ENCODE measurements around the gene SMIM22. TPM values are rescaled to one million over a fixed set of nuclear protein-coding genes. Genes with fewer than 3 reads are reported as not detected.
A peak's percentile ranks its signal among the peaks of the same experiment; 100 is the strongest.
"Not testable (repeated sequence)": the region's sequence is repeated elsewhere in the genome, so short reads cannot be mapped to it uniquely, and the experiment has no call there.

The SMIM22 gene
- total RNA-seq, 1 donor from 2014 or later: 1.3 TPM

DNA sequence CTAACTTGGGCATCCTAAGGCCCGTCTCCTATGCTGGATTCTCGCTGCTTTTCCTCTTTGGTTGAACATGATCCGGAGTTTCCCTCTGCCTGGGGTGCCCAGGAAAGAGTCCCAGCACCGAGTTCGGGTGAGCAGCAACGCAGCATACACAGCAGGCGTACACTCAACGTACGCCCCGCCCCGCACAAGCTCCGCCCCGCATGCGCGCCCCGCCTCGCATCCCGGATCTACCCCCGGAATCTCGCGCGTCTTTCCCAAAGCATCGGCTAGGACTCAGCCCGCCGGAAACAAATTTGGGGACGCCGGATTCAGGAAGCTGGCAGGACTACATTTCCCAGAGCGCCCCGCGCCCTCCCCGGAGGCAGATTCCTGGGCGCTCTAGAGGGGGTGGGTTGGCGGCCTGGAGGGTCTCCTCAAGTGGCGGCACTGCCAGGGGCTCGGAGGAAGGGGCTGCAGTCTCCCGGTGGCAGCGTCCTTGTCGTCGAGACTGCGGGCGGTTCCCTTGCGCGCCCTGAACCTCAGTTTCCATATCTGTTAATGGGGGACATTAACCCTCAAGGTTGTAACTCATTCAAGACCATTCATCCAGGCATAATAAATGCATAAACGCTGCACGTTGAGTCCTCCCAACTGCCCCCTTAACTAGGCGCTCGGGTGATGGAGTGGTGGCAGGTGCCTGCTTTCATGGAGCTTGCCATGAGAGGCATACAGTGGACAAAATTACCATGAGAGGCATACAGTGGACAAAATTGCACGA, 26.4 kb upstream of the SMIM22 start:
- DNase-seq: peak; percentile 97

DNA sequence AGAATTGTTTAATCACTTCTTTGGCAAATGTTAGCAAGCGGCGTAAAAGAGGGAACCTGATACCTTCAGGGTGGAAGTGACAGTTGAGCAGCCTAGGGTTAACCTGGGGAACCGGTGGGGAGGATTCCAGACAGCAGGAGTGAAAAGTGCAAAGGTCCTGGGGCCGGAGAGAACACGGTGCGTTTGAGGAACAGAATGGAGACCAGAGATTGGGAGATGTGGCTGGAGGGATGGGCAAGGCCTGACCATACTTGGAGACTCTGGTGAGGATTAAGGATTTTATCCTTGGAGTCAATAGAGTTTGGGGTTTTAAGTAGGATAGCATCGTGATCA, 25.9 kb upstream of the SMIM22 start:
- no peak for DNase-seq

DNA sequence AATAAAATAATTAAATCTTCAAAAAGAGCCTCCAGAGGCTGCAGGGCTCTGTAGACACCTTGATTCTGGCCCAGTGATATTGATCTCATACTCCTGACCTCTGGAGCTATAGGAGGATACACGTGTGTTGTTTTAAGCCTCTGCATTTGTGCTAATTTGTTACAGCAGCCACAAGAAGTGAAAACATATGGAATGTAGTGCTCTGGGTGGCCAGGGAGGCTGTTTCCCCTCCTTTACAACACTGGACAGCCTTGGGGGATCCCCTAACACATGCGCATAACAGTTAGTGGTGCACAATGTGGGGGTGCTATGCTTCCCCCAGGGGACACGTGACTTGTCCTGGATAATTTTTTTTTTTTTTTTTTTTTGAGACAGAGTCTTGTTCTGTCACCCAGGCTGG, 23.5 kb upstream of the SMIM22 start:
- DNase-seq: no peak

DNA sequence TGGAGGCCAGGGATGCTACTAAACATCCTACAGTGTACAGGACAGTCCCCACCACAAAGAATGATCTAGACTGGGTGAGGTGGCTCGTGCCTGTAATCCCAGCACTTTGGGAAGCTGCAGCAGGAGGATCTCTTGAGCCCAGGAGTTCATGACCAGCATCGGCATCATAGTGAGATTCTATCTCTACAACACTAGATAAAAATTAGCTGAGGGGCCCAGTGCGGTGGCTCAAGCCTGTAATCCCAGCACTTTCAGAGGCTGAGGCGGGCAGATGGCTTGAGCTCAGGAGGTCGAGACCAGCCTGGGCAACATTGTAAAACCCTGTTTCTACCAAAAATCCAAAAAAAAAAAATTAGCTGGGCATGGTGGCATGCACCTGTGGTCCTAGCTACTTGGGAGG, 22.8 kb upstream of the SMIM22 start:
- DNase-seq: no peak

DNA sequence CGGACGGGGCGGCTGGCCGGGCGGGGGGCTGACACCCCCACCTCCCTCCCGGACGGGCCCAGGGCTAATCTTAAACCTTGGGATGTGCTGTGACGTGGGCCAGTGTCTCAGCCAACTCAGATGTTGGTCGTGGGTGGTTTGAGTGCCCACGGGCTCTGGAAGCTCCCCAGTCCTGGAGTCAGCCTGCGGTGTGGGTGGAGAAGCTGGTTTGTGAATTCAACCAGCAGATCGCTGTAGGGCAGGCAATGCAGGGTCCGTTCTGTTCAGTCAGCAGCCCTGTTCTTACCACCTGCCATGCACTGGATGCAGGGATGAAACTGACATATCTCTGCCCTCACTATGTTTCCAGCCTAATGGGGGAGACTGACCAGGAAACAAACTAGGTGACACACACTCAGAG, 20.2 kb upstream of the SMIM22 start:
- no peak for DNase-seq

DNA sequence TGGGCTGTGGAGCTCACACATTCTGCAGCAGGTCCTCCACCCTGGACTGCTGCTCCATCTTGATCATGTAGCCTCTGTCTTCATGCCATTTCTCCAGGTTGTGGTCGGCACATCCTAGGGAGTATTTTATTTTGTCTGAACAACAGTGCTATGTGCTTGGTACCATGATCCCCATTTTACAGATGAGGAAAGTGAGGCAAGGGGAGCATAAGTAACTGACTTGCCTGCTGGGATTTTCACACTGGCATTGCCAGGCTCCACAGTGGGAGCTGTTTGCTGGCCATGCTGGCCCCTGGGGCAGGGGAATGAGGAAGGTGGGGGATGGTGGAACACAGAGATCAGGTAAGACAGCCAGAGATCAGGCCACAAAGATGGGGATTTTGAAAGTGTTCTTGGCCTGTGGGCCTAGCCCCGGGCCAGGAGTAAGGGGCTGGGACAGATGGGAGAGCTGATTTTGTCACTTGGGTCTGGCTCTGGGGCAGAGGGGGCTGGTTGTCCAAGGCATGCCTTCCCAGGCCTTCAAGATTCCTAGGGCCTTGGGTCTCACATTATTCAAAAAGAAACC, 18.9 kb upstream of the SMIM22 start:
- DNase-seq: no peak

DNA sequence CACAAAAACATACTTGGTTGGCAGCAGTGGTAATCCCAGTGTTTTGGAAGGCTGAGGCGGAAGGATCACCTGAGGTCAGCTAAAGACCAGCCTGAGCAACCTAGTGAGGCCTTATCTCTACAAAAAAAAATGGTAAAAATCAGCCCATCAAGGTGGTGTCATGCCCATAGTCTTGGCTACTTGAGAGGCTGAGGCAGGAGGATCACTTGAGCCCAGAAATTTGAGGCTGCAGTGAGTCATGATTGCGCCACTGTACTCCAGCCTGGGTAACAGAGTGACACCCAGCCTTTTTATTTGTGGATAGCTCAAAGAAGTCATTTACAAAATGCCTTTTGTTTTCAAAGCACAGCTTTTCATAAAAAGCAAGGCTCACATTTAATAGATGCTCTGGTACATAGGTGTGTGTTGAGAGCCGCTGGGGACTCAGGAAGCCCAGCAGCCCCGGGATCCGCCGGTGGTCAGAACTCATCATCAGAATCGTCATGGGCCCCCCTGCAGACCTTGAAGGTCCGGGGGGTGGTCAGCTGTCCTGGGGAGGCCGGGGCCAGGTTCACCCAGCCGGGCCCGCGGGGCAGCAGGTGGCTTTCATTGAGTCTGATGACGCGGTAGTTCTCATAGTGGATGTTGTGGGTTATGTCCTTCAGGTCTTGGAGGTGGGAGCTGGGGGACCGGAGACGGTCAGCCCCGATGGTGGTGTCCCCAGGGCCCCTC, 17.7 kb upstream of the SMIM22 start:
- no peak for DNase-seq

DNA sequence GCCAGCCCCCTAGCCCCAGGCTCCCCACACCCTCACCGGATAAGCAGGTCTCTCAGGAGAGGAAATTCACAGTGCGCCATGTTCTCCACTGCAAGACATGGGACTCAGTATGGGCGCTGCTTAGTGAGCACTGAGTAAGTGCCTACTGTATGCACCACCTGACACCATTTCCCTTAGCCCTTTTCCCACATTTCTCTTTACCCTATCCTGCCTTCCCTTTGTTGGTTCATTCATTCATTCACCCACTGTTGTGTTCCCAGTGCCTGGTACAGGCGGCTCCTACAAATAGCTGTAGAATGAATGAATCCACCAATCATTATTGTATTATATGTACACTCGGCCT, 17.1 kb upstream of the SMIM22 start:
- DNase-seq: no peak

DNA sequence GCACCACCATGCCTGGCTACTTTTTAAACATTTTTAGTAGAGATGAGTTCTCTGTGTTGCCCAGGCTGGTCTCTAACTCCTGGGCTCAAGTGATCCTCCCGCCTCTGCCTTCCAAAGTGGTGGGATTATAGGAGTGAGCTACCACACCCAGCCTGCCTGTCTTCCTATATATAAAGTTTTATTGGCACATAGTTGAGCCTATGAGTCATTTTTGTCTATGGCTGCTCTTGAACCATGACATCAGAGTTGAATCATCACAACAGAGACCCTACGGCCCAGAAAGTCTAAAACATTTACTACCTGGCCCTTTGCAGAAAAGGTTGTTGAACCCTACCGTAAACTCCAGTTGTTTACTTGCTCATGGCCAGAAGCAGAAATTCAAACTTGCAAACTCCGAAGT, 14.9 kb upstream of the SMIM22 start:
- DNase-seq: no peak

DNA sequence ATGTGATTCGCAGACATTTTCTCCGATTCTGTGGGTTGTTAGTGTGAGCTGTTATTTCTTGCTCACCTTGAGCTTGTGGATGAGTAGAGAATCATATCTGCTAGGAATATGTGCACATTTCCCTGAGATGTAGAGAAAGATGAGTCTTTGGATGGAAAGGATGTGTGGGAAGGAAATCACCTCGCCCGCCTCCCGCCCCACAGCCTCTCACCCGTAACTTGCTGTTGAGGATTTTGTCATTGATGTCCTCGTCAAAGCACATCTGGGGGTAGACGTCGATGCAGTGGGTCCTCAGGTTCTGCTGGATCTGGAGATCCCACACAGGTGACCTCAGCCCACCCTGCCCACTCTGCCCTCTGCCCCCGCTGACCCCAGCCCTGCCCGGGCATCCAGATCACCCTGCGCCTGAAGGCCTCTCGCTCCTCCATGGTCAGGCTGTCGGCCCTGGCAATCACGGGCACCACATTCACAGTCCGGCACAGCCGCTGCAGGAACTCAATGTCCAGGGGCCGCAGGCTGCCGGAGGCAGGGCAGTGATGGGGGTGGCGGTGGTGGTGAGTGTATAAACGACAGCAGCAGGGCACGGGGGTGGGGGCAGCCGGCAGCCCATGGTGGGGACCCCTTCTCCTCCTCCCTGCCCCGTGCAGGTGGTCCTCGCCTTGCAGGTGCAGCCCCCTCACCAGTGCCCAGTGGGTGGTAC, 11.8 kb upstream of the SMIM22 start:
- no peak for DNase-seq

DNA sequence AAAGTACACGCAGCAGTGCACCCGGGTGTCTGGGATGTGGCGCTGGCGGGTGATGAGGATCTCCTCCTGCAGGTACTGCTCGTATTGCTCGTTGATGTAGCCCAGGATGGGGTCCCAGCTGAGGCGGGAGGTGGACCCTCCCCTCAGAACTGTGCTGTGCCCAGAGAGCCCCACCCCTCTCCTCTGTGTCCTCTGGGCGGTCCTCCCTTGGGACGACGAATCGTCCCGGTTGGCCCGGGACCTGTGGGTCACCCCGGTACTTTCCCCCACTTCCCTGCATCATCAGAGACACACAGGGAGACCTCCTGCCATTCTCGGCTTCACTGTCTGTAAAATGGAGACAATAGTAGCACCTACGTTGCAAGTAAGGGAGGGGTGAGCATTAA, 11.2 kb upstream of the SMIM22 start:
- DNase-seq: no peak

DNA sequence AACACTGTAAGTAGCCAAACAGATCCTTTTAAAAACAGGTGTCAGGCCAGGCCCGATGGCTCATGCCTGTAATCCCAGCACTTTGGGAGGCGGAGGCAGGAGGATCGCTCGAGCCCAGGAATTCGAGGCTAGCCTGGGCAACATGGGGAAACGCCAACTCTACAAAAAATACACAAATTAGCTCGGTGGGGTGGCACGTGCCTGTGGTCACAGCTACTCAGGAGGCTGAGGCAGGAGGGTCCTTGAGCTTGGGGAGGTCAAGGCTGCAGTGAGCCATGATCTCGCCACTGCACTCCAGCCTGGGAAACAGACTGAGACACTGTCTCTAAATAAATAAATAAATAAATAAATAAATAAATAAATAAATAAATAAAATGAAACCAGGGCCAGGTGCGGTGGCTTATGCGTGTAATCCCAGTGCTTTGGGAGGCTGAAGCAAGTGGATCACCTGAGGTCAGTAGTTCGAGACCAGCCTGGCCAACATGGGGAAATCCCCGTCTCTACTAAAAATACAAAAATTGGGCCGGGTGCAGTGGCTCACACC, 10.7 kb upstream of the SMIM22 start:
- not testable (repeated sequence) for DNase-seq

DNA sequence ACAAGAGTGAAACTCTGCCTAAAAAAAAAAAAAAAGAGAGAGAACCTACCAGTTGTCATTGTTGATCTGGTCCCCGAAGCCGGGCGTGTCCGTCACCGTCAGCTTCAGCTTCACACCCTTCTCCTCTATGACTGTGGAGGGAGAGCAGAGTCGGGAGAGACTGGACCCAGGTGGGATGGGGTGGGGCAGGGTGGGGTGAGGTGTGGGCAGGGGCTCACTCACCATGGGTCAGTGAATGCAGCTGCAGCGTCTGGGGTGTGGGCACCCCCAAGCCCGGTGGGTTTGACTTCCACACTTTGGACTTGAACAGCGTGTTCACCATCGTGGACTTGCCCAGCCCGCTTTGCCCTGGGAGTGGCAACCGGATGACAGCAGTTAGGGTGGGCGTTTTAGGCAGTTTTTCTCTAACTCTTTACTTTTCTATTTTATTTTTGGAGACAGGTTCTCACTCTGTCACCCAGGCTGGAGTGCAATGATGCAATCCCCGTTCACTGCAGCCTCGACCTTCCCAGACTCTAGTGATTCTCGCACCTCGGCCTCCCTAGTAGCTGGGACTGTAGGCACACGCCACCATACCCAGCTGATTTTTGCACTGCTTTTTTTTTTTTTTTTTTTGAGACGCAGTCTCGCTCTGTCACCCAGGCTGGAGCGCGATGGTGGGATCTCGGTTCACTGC, 9.3 kb upstream of the SMIM22 start:
- no peak for DNase-seq

DNA sequence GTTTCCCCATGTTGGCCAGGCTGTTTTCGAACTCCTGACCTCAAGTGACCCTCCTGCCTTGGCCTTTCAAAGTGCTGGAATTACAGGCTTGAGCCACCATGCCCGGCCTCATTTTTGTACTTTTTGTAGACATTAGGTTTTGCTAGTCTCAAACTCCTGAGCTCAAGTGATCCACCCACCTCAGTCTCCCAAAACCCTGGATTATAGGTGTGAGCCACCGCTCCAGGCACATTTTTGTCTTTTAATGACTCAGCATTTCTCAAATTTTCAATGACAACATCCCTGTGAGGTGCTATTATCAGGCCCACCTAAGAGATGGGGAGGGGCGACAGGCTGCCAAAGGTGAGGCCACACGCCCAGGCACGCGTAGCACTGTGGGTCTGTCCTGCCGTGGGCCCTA, 8.1 kb upstream of the SMIM22 start:
- DNase-seq: no peak

DNA sequence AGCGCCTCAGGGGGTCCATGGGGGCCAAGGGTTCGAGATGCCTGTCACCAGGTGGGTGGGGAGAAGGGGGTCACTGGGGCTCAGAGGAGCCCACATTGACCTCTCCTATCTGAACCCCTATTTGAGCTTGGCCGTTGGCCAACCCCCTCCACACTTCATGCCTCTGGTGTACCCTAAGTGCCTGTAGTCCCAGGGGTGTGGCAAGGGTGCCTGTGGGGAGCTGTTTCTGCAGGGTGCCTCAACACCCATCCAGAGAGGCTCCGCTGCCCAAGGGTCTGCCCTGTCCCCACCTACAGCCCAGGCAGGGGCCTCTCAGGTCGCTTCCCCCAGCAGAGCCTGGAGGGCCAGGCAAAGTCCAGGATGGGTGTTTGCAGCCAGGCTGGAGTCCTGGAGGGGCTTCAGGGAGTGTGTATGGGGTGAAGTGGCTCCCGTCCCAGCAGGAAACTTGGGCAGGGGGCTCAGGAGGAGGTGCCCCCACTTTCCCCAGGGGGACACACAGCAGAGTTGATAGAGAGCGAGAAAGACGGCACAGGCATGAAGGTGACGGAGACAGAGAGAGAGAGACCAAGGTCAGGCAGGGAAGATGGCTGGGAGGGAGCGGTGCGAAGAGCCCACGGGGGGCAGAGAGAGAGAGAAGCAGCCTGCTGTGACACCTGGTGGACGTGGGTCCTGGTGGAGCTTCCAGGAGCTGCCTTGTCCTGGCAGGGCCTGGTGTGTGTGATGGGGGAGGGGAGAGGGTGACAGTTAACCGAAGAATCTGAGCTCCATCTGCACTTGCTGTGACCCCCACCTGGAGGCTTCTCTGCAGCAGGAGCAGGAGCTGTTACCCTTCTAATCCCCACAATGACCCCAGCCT, 7.3 kb upstream of the SMIM22 start, which contains the start of gene SEPTIN12:
Gene SEPTIN12 (minus strand): TSS at position 719 of the 856 bp plus-strand sequence. CDS start 700 bp downstream, at position 19.
- DNase-seq: no peak

DNA sequence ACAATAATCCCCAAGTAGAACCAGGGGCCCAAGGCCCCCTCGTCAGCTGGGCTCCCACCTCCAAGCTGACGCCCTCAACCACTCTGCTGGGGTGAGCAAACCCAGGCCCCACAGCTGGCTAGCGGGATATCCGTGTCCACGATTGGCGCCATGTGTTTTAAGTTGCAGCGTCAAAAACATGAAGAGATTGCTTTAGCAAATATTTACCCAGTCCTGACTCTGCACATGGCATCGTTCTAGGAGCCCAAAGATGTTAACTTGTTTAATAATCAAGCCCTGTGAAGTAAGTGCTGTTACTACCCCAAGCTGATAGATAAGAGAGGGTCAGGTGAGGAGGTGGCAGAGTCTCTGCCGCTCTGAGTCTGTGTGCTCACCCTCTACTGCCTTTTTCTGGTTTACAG, 6.7 kb upstream of the SMIM22 start:
- no peak for DNase-seq

DNA sequence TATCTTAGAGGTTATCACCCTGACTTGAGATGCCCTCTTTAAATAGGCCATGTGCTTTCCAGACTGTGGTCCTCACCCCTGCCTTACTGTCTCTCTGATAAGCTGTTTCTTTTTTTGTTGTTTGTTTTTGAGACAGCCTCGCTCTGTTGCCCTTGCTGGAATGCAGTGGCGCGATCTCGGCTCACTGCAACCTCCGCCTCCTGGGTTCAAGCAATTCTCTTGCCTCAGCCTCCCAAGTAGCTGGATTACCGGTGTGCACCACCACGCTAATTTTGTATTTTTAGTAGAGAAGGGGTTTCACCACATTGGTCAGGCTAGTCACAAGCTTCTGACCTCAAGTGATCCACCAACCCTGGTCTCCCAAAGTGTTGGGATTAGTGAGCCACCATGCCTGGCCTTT, 6.3 kb upstream of the SMIM22 start:
- no peak for DNase-seq

DNA sequence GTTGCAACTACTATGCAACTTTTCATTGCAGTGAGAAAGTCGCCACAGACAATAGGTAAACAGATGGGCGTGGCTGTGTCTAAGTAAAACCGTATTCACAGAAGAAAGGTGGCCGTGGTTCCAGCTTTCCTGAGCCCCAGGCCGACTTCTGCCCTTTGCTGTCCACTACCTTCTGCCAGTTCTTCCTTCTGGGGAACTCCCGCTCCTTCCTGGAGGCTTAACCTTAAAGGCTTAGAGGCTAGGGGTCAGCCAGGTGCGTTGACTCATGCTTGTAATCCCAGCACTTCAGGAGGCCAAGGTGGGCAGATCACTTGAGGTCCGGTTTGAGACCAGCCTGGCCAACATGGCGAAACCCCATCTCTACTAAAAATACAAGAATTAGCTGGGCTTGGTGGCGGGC, 4.9 kb upstream of the SMIM22 start:
- no peak for DNase-seq

DNA sequence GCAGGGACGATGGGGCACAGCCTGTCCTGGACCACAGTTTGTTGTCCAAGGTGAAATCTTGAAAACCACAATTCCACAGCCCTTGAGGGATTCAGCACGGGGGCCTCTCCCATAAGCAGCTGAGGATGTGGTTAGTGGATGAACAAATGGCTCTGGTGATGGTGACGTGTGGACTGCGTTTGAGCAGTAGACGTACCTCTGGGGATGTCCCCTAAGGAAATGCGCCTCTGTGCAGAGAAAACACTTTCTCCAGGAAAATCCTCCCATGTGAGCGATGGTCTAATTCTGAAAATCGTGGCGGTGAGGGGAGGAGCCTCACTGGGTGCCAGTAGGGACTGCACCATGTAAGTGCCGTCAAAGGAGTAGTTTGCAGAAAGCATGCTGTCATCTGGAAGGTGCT, 4.3 kb upstream of the SMIM22 start:
- no peak for DNase-seq

DNA sequence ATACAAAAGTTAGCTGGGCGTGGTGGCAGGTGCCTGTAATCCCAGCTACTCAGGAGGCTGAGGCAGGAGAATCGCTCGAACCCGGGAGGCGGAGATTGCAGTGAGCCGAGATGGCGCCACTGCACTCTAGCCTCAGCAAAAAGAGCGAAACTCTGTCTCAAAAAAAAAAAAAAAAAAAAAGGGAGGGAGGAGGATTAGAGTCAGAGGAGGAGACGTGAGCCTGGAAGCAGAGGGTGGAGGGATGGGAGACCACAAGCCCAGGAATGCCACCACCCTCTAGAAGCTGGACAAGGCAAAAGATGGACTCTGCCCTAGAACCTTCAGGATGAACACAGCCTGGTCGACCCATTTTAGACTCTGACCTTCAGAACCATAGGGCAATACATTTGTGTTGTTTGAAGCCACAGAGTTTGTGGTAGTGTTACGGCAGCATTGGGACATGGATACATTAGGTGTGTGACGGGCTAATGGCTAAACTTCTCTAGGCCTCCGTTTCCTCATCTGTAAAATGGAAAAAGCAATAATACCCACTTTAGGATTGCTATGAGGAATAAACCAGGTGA, 2.1 kb upstream of the SMIM22 start:
- no peak for DNase-seq
